HEK293 (cell line): ENCODE results near the gene EML6.

Source experiments
- ATF2 ChIP-seq: fragments of 450-650 bp; formaldehyde crosslinking; IDR thresholded peaks from 2 replicates; pipeline ENCODE4 v1.5.1; 2016; ENCODE audit warnings: missing biosample characterization, missing genetic modification characterization, low read depth
- BCL11A ChIP-seq: fragments of 450-650 bp; formaldehyde crosslinking; IDR thresholded peaks from 2 replicates; pipeline ENCODE4 v1.5.1; 2016; ENCODE audit warnings: low read depth, missing biosample characterization, missing genetic modification characterization
- CTCF ChIP-seq: fragments of 450-650 bp; formaldehyde crosslinking; IDR thresholded peaks from 2 replicates; pipeline ENCODE4 v1.5.1; 2016; ENCODE audit warnings: missing biosample characterization, missing genetic modification characterization
- KLF10 ChIP-seq: fragments of 450-650 bp; IDR thresholded peaks from 2 replicates; pipeline ENCODE4 v1.5.1; 2018; ENCODE audit warnings: missing biosample characterization, mild to moderate bottlenecking, missing genetic modification characterization
- REST ChIP-seq: fragments of 450-650 bp; formaldehyde crosslinking; IDR thresholded peaks from 2 replicates; pipeline ENCODE4 v1.5.1; 2016; ENCODE audit warnings: missing biosample characterization, missing genetic modification characterization
- TRIM28 ChIP-seq: IDR thresholded peaks from 2 replicates; pipeline ENCODE4 v1.6.1; 2011; ENCODE audit warnings: low read length, control low read depth, borderline replicate concordance
- ZNF10 ChIP-seq: fragments of 450-650 bp; formaldehyde crosslinking; IDR thresholded peaks from 2 replicates; pipeline ENCODE4 v1.5.1; 2017; ENCODE audit warnings: missing biosample characterization, missing genetic modification characterization
- ZNF280D ChIP-seq: fragments of 450-650 bp; formaldehyde crosslinking; IDR thresholded peaks from 2 replicates; pipeline ENCODE4 v1.5.1; 2016; ENCODE audit warnings: missing biosample characterization, missing genetic modification characterization
- ZNF404 ChIP-seq: fragments of 450-650 bp; formaldehyde crosslinking; IDR thresholded peaks from 2 replicates; pipeline ENCODE4 v1.5.1; 2017; ENCODE audit warnings: missing biosample characterization, missing genetic modification characterization
- ZNF423 ChIP-seq: fragments of 450-650 bp; formaldehyde crosslinking; IDR thresholded peaks from 2 replicates; pipeline ENCODE4 v1.5.1; 2016; ENCODE audit warnings: missing biosample characterization, missing genetic modification characterization
- ZNF449 ChIP-seq: fragments of 450-650 bp; formaldehyde crosslinking; IDR thresholded peaks from 2 replicates; pipeline ENCODE4 v1.5.1; 2017; ENCODE audit warnings: missing biosample characterization, mild to moderate bottlenecking, missing genetic modification characterization, moderate library complexity
- ZNF518A ChIP-seq: fragments of 450-650 bp; formaldehyde crosslinking; conservative IDR thresholded peaks from 2 replicates; pipeline ENCODE4 v1.5.1; 2016; ENCODE audit warnings: low read depth, missing biosample characterization, missing genetic modification characterization
- ZNF701 ChIP-seq: fragments of 450-650 bp; formaldehyde crosslinking; IDR thresholded peaks from 2 replicates; pipeline ENCODE4 v1.5.1; 2016; ENCODE audit warnings: missing biosample characterization, missing genetic modification characterization
- ZNF777 ChIP-seq: fragments of 450-650 bp; formaldehyde crosslinking; IDR thresholded peaks from 2 replicates; pipeline ENCODE4 v1.5.1; 2017; ENCODE audit warnings: missing biosample characterization, missing genetic modification characterization, borderline replicate concordance

- no peak for TF ChIP-seq ZNF701
- TF ChIP-seq CTCF (tag by site-specific recombination): no peak
- TF ChIP-seq ZNF518A (tag by site-specific recombination): no peak
- TF ChIP-seq ZNF777 (tag by site-specific recombination): no peak
- TF ChIP-seq ATF2 (tag by site-specific recombination): no peak
- no peak for TF ChIP-seq ZNF404 (tag by site-specific recombination)
- TF ChIP-seq BCL11A: no peak
- TF ChIP-seq TRIM28: no peak
- no peak for TF ChIP-seq REST (tag by site-specific recombination)
- no peak for TF ChIP-seq ZNF449 (tag by site-specific recombination)
- TF ChIP-seq ZNF280D (tag by site-specific recombination): no peak
- no peak for TF ChIP-seq KLF10 (tag by site-specific recombination)
- TF ChIP-seq ZNF423: no peak
- TF ChIP-seq ZNF10 (tag by site-specific recombination): no peak
Measured at GRCh38 chr2:54692556-54692955, 30.9 kb upstream of the EML6 start.
